Activated CD8-positive, alpha-beta T cell treated with anti-CD3 and anti-CD28 coated beads for 36 hours (primary cell): ENCODE measurements around the gene UGGT2. TPM values are rescaled to one million over a fixed set of nuclear protein-coding genes. Genes with fewer than 3 reads are reported as not detected.
A peak's percentile ranks its signal among the peaks of the same experiment; 100 is the strongest.

Experiments
- ATAC-seq: fragments of 200-7000 bp; cut with Tn5 transposase; one replicate; pipeline ENCODE4 v1.10.0; 2021; ENCODE audit warnings: mild to moderate bottlenecking, moderate library complexity
- CTCF ChIA-PET: fragments of 350-600 bp; sonication (Branson Sonifier 250); formaldehyde crosslinking; loops from one replicate; lab custom pipeline; 2021; ENCODE audit warnings: antibody characterized with exemption; lab: Charles Lee
- POLR2A ChIA-PET: fragments of 350-600 bp; sonication (Branson Sonifier 250); formaldehyde crosslinking; loops from one replicate; lab custom pipeline; 2021; ENCODE audit warnings: antibody characterized with exemption; lab: Charles Lee
- DNase-seq: peaks from one replicate; pipeline ENCODE4 v3.0.0-alpha.2; 2020
- H3K27ac Mint-ChIP-seq: one replicate; pipeline ENCODE4 v1.8.0; 2021; ENCODE audit warnings: mild to moderate bottlenecking, mixed read lengths
- H3K27me3 Mint-ChIP-seq: one replicate; pipeline ENCODE4 v1.8.0; 2021; ENCODE audit warnings: mixed read lengths
- H3K36me3 Mint-ChIP-seq: one replicate; pipeline ENCODE4 v1.8.0; 2021; ENCODE audit warnings: low read depth, mixed read lengths
- H3K4me1 Mint-ChIP-seq: one replicate; pipeline ENCODE4 v1.8.0; 2021; ENCODE audit warnings: low read depth, mixed read lengths
- H3K4me3 Mint-ChIP-seq: one replicate; pipeline ENCODE4 v1.8.0; 2021; ENCODE audit warnings: mild to moderate bottlenecking, moderate library complexity, mixed read lengths
- H3K9me3 Mint-ChIP-seq: one replicate; pipeline ENCODE4 v1.8.0; 2021; ENCODE audit warnings: mixed read lengths
- CTCF ChIP-seq: fragments of 200-600 bp; IDR thresholded peaks from one replicate; pipeline ENCODE4 v1.8.0; 2022; ENCODE audit warnings: antibody characterized with exemption, mild to moderate bottlenecking
- intact Hi-C: fragments of 100-400 bp; cut with micrococcal nuclease; formaldehyde crosslinking; loops from one replicate; pipeline ENCODE4 v1.10.0; 2022
- total RNA-seq, 2 experiments: library from RNA; stranded (reverse); gene quantifications; one replicate each; pipeline ENCODE4 v1.2.3, GENCODE V29; 2021

UGGT2 gene
- total RNA-seq, 2 experiments from 2014 or later = not detected

DNA sequence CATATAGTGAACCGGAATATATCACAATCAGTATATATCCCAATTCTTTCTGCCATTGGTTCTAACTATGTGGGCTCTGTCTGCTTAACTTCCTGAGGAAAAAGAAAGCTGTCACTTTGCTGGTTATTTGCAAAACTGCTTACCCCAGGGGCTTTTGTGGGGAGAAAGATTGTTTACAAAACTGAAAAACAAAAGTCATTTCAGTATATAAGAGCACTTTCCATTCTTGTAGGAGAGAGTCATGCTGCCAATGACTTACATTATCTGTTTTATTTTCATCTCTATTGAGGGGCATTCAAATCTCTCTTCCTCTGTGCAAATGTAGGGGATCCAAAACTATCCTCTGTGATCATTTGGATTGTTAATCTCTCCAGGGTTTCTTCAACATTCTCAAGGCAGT lies 33.5 kb upstream of the UGGT2 start:
- Mint-ChIP-seq H3K27me3 (peaks cover 26% of the 10 kb centered on the region), H3K9me3 (no peaks in the 10 kb centered on the region), H3K36me3 (no peaks in the 10 kb centered on the region), H3K4me3 (no peak overlapping the region), H3K27ac (no peak overlapping the region), H3K4me1 (no peaks in the 10 kb centered on the region)
- DNase-seq (no peak), ATAC-seq (no peak)
- intact Hi-C loops = no loop called here
- CTCF ChIA-PET = no interaction called here
- POLR2A ChIA-PET = no interaction called here
- no peak for TF ChIP-seq CTCF

- H3K4me3 Mint-ChIP-seq = no peak overlapping the region
- no peaks in the 10 kb centered on the region for H3K4me1 Mint-ChIP-seq
- peaks cover 2% of the 10 kb centered on the region for H3K27me3 Mint-ChIP-seq
- H3K36me3 Mint-ChIP-seq = no peaks in the 10 kb centered on the region
- ATAC-seq = no peak
- intact Hi-C loops = no loop called here
- TF ChIP-seq CTCF = no peak
- CTCF ChIA-PET = no interaction called here
- no peak for DNase-seq
- H3K9me3 Mint-ChIP-seq = no peaks in the 10 kb centered on the region
- H3K27ac Mint-ChIP-seq = no peak overlapping the region
- POLR2A ChIA-PET = no interaction called here
Observed at GRCh38 chr13:96082640-96083039, 29.4 kb upstream of the UGGT2 start.

- H3K27me3 Mint-ChIP-seq = no peaks in the 10 kb centered on the region
- ATAC-seq = no peak
Observed at GRCh38 chr13:96081888-96082287, 28.7 kb upstream of the UGGT2 start.

DNA sequence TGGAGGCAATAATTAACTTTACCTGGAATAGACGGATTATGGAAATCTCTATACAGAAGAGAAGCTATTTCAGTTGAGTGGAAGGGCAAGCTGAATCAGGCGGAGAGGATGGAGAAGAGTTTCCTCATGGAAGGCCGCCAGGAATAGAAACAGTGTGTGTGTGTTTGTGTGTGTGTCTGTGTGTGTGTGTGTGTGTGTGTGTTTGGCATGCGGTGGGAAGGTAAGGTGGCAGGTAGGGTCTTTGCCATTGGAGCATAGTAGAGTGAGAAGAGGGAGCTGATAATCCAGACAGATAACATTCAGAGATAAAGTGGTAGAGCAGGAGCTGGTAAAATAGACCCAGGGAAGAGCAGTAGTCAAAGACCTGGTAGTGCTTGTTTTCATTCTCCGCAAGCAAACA lies 27.5 kb upstream of the UGGT2 start:
- H3K9me3 Mint-ChIP-seq = no peaks in the 10 kb centered on the region
- DNase-seq (no peak), ATAC-seq (no peak)
- intact Hi-C loops = no loop called here
- TF ChIP-seq CTCF = no peak
- no peak overlapping the region for H3K4me3 Mint-ChIP-seq
- H3K27ac Mint-ChIP-seq = no peak overlapping the region
- CTCF ChIA-PET = no interaction called here
- POLR2A ChIA-PET = interaction anchor here (0.7 kb wide), 1 partner anchor 14 kb away, joined by 3 read pairs; no protein-coding TSS in a partner anchor
- no peaks in the 10 kb centered on the region for H3K27me3 Mint-ChIP-seq
- H3K4me1 Mint-ChIP-seq = no peaks in the 10 kb centered on the region
- H3K36me3 Mint-ChIP-seq = no peaks in the 10 kb centered on the region

More at GRCh38 chr13:96081888-96082287, 28.7 kb upstream of the UGGT2 start:
- Mint-ChIP-seq H3K36me3 (no peaks in the 10 kb centered on the region), H3K27ac (no peak overlapping the region), H3K4me1 (no peaks in the 10 kb centered on the region), H3K4me3 (no peak overlapping the region), H3K9me3 (no peaks in the 10 kb centered on the region)
- POLR2A ChIA-PET = no interaction called here
- CTCF ChIA-PET = no interaction called here
- intact Hi-C loops = no loop called here
- TF ChIP-seq CTCF = no peak
- no peak for DNase-seq

- Mint-ChIP-seq H3K4me1 (no peaks in the 10 kb centered on the region), H3K9me3 (no peaks in the 10 kb centered on the region), H3K36me3 (no peaks in the 10 kb centered on the region), H3K27me3 (no peaks in the 10 kb centered on the region), H3K27ac (no peak overlapping the region), H3K4me3 (no peak overlapping the region)
- no peak for ATAC-seq
- CTCF ChIA-PET = no interaction called here
- POLR2A ChIA-PET = no interaction called here
- TF ChIP-seq CTCF = peak; percentile 23
- intact Hi-C loops = no loop called here
- no peak for DNase-seq
Observed at GRCh38 chr13:96075953-96076543, 22.8 kb upstream of the UGGT2 start.
